NCI-H146 (cell line): ENCODE data around the gene S100A4.
"Not testable (repeated sequence)": the region's sequence is repeated elsewhere in the genome, so short reads cannot be mapped to it uniquely, and the experiment has no call there.

ENCODE experiments used
- DNase-seq: peaks from one replicate; lab custom pipeline; 2025; lab: John Stamatoyannopoulos, UW

S100A4 gene

GRCh38 chr1:153533689-153534201 lies 11.9 kb downstream of the S100A4 start:
- DNase-seq: peak; percentile 46

- DNase-seq: peak; percentile 96
Observed at GRCh38 chr1:153532769-153533599, 12.6 kb downstream of the S100A4 start.

DNA sequence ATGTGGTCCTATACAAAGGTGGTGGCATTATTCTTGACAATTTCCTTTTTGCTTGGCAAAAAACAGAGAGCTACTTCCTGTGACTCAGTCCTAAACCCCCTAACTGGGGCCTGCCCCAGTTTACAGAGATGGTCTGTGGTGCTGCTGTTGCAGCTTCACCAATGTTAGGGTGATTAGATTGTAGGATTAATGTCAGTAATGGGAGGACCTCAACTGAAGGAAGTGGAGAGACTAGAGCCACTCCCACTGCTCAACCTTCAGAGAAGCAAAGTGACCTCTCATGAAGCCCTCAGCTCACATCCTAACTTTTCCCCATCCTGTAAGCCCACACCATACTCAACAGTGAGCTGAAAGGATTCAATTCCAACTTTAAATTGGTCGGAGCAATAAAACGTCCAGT lies 13.4 kb downstream of the S100A4 start:
- peak; percentile 42 for DNase-seq

- no peak for DNase-seq
Observed at GRCh38 chr1:153531638-153532037, 14.0 kb downstream of the S100A4 start.

DNA sequence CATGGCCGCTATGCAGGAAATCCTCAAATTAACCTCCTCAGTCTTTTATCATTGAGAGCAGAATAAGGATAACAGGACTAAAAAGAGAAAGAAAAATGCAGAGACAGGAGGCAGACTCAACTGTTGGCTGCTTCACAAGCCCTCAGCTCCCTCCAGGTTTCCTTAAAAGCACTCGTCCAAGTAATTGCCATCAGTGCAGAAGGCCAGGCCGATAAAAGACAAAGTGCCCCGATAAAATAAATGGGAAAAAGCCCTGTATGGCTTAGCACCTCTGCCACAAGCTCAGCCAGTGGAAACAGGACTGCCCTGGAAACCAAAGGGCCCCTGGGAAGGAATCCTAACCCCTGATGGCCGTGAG lies 17.9 kb downstream of the S100A4 start:
- no peak for DNase-seq

DNA sequence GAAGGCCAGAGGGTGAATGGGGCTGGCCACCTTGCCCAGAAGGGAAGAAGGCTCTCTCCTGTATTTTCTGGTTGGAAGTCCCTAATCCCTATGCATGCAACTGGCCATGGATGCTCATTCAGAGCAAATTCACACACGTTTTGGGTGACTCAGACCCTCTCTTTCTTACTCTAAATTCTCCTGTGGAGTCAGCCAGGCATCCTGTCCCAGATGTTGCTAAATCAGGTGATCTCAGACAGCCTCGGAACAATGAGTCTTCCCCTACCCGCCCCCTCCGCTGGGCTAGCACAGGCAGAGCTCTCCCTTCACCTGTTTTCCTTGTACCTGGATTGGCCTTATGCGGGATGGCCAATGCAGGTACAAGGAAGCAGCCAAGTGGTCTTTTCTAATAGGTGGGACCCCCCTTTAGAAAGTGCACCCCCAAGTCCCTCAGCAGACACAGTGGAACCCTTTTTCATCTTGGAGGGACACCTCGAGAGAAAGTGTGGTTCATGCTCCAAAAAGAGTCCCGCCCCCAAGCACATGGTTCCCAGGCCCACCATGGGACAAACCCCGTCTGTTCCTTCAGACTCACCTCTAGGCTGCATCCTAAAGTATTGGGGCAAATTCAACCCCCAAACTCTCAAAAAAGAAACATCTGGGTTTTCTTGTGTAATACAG lies 18.5 kb downstream of the S100A4 start:
- DNase-seq: no peak

DNA sequence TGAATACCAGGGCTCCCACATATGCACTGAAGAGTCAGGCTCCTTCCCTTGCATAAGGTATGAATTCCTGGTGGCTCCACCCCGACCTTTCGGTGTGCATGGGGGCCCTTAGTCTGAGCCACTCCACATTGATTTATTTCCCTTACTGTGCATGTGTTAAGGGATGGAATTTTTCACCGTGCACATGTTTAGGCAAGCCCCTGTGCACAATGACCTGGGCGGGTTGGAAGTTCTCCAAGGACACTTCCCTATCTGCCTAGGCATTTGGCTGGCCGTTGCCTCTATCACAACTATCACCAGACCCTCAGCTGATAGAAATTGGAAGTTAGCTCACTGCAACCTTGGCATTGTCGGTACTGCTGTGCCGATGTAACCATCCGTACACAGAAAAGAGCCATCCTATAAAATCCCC lies 19.5 kb downstream of the S100A4 start:
- DNase-seq: peak; percentile 35

- DNase-seq: no peak
Observed at GRCh38 chr1:153525088-153525728, 20.4 kb downstream of the S100A4 start.

GRCh38 chr1:153522353-153523048 lies 23.1 kb downstream of the S100A4 start:
- not testable (repeated sequence) for DNase-seq

GRCh38 chr1:153521808-153522207 lies 23.8 kb downstream of the S100A4 start:
- DNase-seq: not testable (repeated sequence)

GRCh38 chr1:153520818-153521476 lies 24.7 kb downstream of the S100A4 start:
- no peak for DNase-seq

- not testable (repeated sequence) for DNase-seq
Observed at GRCh38 chr1:153520137-153520691, 25.4 kb downstream of the S100A4 start.

- no peak for DNase-seq
Observed at GRCh38 chr1:153519242-153519641, 26.4 kb downstream of the S100A4 start.

- peak; percentile 86 for DNase-seq
Observed at GRCh38 chr1:153515504-153516394, 29.9 kb downstream of the S100A4 start.

DNA sequence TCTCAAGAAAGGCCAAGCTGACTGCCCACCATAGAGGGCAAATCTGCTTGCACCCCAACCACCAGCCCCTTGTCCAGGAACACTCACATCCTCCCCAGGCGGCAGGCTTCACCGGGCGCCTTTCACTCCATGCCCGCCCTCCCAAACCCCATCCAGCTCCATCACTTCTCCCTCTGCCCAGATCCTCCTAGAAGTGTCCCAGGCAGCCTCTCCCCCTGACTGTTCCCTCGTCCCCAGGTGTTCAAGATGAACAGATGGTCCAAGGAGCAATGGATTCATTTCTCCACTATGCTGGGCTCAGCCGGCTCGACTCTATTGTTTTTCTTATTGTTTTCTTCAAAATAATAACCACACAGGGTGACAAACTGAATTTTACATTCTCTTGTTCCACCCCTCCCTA lies 31.9 kb downstream of the S100A4 start:
- DNase-seq: no peak

DNA sequence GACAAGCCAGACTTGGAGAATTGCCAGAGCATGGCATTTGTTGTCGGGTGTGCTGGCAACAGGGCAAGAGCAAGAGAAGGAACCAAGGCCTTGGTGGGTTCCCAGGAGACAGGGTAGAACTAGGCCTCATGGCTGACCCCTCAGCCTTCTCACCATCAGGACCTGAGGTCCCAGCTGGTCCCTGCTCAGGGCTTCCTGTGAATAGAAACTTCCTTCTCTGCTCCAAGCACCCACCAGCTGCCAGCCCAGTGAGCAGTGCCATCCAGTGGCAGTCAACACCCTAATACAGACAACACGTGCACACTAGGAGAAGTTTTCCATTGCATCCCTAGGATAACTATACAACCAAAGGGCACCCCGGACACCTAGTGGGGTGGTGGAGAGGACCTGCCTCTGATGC lies 32.6 kb downstream of the S100A4 start:
- peak; percentile 23 for DNase-seq

GRCh38 chr1:153510984-153511410 lies 34.6 kb downstream of the S100A4 start:
- peak; percentile 85 for DNase-seq

DNA sequence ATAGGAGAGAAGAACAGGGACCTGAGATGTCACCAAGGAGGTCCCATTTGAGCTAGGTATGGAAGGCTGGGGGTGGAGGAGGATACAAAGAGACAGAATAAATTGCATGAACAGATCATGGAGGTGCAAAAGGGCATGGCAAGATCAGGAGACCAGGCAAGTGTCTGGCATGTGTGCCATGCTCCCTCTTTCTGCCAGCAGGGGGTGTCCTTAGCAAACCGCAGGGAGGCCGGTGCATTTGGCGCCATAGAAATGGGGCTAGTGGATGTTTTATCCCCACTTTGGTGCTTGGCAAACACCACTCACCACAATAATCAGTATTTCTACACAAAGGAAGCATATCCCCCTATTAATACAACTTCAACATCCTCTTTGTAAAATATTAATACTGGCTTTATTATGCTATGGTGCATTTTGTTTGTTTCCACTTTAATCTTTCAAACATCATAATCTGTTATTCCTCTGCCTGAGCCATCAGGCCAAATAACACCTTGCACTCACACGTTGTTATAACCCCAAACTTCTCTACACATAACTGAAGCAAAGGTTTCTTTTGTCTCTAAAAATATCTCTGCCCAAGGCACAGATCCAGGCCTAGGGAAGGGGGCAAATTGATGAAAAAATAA lies 35.8 kb downstream of the S100A4 start:
- DNase-seq: peak; percentile 54

GRCh38 chr1:153509036-153509435 lies 36.6 kb downstream of the S100A4 start:
- no peak for DNase-seq
